ENCODE results near the gene ISG20L2. TPM values are rescaled to one million over a fixed set of nuclear protein-coding genes. Genes with fewer than 3 reads are reported as not detected.

Gene ISG20L2
- total RNA-seq, 2 donors from 2014 or later, result 38.8 to 74.9 TPM

GRCh38 chr1:156698995-156699394, 29.6 kb downstream of the ISG20L2 start:
- ATAC-seq (replicated peaks), result no peak
- no peak overlapping the region for H3K27ac Mint-ChIP-seq
- H3K27me3 Mint-ChIP-seq, result peaks cover 41% of the 10 kb centered on the region
- H3K36me3 Mint-ChIP-seq (ENCODE audit: low read depth), result no peaks in the 10 kb centered on the region
- no peaks in the 10 kb centered on the region for H3K9me3 Mint-ChIP-seq
- H3K4me1 Mint-ChIP-seq, result no peaks in the 10 kb centered on the region
- no peak overlapping the region for H3K4me3 Mint-ChIP-seq

GRCh38 chr1:156697481-156697880, 31.1 kb downstream of the ISG20L2 start:
- ATAC-seq (replicated peaks), result no peak
- H3K36me3 Mint-ChIP-seq (ENCODE audit: low read depth), result no peaks in the 10 kb centered on the region
- H3K27me3 Mint-ChIP-seq, result peaks cover 46% of the 10 kb centered on the region
- H3K9me3 Mint-ChIP-seq, result no peaks in the 10 kb centered on the region
- H3K27ac Mint-ChIP-seq, result no peak overlapping the region
- H3K4me3 Mint-ChIP-seq, result no peak overlapping the region
- H3K4me1 Mint-ChIP-seq, result peaks cover 6% of the 10 kb centered on the region

- no peaks in the 10 kb centered on the region for H3K36me3 Mint-ChIP-seq (ENCODE audit: low read depth)
- peaks cover 54% of the 10 kb centered on the region for H3K27me3 Mint-ChIP-seq
- no peaks in the 10 kb centered on the region for H3K9me3 Mint-ChIP-seq
- ATAC-seq (replicated peaks), result no peak
- H3K27ac Mint-ChIP-seq, result no peak overlapping the region
- peaks cover 6% of the 10 kb centered on the region for H3K4me1 Mint-ChIP-seq
- H3K4me3 Mint-ChIP-seq, result no peak overlapping the region
Observed at GRCh38 chr1:156696755-156697154, 31.8 kb downstream of the ISG20L2 start.

- peaks cover 7% of the 10 kb centered on the region for H3K4me1 Mint-ChIP-seq
- H3K27ac Mint-ChIP-seq, result no peak overlapping the region
- no peaks in the 10 kb centered on the region for H3K36me3 Mint-ChIP-seq (ENCODE audit: low read depth)
- no peak for ATAC-seq (replicated peaks)
- H3K4me3 Mint-ChIP-seq, result no peak overlapping the region
- no peaks in the 10 kb centered on the region for H3K9me3 Mint-ChIP-seq
- H3K27me3 Mint-ChIP-seq, result peaks cover 61% of the 10 kb centered on the region
Observed at GRCh38 chr1:156694690-156694962, 33.9 kb downstream of the ISG20L2 start.

GRCh38 chr1:156693848-156694689, 34.5 kb downstream of the ISG20L2 start:
- ATAC-seq (replicated peaks), result no peak

GRCh38 chr1:156692925-156693847, 35.4 kb downstream of the ISG20L2 start:
- Mint-ChIP-seq H3K4me3 (no peak overlapping the region), H3K27ac (peak overlapping the region; percentile 15), H3K36me3 (ENCODE audit: low read depth) (no peaks in the 10 kb centered on the region), H3K4me1 (peaks cover 11% of the 10 kb centered on the region), H3K9me3 (no peaks in the 10 kb centered on the region), H3K27me3 (peaks cover 61% of the 10 kb centered on the region)
- no peak for ATAC-seq (replicated peaks)

More at GRCh38 chr1:156693848-156694689, 34.5 kb downstream of the ISG20L2 start:
- peaks cover 11% of the 10 kb centered on the region for H3K4me1 Mint-ChIP-seq
- no peak overlapping the region for H3K4me3 Mint-ChIP-seq
- H3K27me3 Mint-ChIP-seq, result peaks cover 62% of the 10 kb centered on the region
- H3K36me3 Mint-ChIP-seq (ENCODE audit: low read depth), result no peaks in the 10 kb centered on the region
- H3K27ac Mint-ChIP-seq, result peak overlapping the region; percentile 15
- H3K9me3 Mint-ChIP-seq, result no peaks in the 10 kb centered on the region

DNA sequence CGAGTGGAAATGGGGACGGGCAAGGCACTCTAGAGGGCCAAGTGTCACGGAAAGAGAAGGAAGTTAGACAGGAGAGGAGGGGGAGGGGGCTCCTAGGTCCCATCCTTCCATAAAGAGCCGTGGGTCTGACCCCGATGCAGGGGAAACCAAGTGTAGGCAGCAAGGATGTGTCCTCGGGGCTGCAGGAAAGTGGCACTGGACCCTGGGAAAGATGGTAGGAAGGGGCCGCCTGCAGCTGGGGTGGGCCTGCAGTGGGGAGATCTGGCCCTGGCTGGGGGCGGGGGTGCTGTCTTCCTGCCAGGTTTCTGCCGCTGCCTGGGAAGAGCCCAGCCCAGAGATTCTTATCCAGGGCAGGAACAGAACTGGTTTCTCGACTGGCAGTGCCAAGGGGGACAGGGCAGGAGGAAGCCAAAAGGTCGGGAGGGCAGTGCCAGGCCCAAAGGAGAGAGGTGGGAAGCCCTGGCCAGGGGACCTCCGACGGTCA, 36.1 kb downstream of the ISG20L2 start:
- no peaks in the 10 kb centered on the region for H3K9me3 Mint-ChIP-seq
- peaks cover 11% of the 10 kb centered on the region for H3K4me1 Mint-ChIP-seq
- H3K4me3 Mint-ChIP-seq, result no peak overlapping the region
- H3K27ac Mint-ChIP-seq, result no peak overlapping the region
- H3K36me3 Mint-ChIP-seq (ENCODE audit: low read depth), result no peaks in the 10 kb centered on the region
- no peak for ATAC-seq (replicated peaks)
- H3K27me3 Mint-ChIP-seq, result peaks cover 57% of the 10 kb centered on the region

DNA sequence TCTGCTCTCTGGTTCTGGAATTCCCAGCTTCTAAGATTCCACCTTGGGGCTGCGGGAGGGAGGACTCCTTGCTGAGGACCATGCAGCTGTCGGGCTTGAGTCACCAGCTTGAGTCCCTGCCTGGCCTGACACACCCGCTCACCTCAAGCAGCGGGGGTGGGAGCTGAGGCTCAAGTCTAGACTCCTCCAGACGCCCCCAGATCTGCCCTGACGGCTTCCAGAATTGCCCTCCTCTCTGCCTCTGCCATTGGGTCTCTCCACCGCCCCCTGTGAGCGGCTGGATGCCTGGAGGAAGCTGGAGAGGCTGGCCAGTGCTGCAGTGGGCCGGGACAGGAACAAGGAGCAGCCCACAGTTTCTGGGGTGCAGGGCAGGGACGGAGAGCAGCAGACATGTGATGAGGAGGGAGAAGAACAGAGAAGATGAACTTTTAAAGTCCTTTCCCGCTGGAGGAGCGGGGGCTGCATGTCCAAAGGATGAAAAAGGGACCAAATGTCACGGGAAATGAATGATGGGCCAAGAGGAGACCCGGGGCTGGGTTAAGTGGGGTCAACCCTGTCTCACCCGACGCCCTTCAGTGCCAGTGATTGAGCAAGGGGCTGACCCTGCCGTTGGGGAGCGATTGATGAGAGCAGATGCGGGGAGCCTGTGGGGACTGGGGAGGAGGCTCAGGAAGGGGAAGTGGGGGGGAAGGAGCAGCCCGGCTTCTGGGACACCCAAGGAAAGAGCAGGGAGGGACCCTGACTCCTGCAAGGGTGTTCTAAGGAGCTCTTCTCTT, 36.7 kb downstream of the ISG20L2 start:
- Mint-ChIP-seq H3K27ac (no peak overlapping the region), H3K9me3 (no peaks in the 10 kb centered on the region), H3K4me1 (peaks cover 11% of the 10 kb centered on the region), H3K4me3 (no peak overlapping the region), H3K27me3 (peaks cover 51% of the 10 kb centered on the region), H3K36me3 (ENCODE audit: low read depth) (no peaks in the 10 kb centered on the region)
- no peak for ATAC-seq (replicated peaks)

DNA sequence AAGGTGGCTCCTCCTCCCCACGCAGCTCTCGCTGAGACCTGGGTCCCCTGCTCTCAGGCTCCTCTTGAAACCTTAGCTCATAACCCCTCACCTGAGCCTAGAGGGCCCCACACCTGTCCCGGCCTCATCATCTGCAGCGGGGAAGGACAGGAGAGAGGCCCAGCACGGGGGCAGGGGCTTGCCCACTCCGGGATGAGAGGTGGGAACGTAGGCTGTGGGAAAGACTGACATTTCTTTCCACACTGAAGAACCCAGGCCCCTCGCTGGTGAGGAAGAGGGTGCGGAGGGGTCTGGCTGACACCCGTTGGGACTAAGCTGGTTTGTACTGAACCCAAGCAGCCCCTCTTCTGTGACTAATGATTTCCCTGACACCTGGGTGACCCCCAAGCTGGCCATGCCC, 37.4 kb downstream of the ISG20L2 start:
- H3K27me3 Mint-ChIP-seq, result peaks cover 46% of the 10 kb centered on the region
- H3K36me3 Mint-ChIP-seq (ENCODE audit: low read depth), result no peaks in the 10 kb centered on the region
- no peaks in the 10 kb centered on the region for H3K9me3 Mint-ChIP-seq
- no peak overlapping the region for H3K4me3 Mint-ChIP-seq
- no peak overlapping the region for H3K27ac Mint-ChIP-seq
- peaks cover 11% of the 10 kb centered on the region for H3K4me1 Mint-ChIP-seq
- no peak for ATAC-seq (replicated peaks)

DNA sequence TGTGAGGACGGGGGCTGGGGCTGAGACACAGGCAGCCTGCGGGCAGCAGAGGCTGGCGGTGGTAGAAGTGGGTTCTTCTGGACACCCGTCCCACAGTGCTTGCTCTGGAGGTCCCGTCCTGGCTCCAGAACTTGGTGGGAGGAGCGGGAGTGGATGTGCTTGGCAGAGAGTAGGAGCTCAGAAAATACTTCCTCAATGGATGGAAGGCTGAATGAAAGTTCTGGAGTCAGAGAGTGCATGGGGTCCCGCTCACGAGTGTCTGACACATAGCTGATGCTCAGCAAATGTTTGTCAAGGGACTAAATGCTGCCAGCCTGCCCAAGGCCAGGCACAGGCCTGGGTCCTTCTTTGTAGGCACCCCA, 37.9 kb downstream of the ISG20L2 start:
- peaks cover 46% of the 10 kb centered on the region for H3K27me3 Mint-ChIP-seq
- H3K4me3 Mint-ChIP-seq, result no peak overlapping the region
- H3K27ac Mint-ChIP-seq, result no peak overlapping the region
- no peaks in the 10 kb centered on the region for H3K36me3 Mint-ChIP-seq (ENCODE audit: low read depth)
- no peak for ATAC-seq (replicated peaks)
- peaks cover 11% of the 10 kb centered on the region for H3K4me1 Mint-ChIP-seq
- no peaks in the 10 kb centered on the region for H3K9me3 Mint-ChIP-seq

DNA sequence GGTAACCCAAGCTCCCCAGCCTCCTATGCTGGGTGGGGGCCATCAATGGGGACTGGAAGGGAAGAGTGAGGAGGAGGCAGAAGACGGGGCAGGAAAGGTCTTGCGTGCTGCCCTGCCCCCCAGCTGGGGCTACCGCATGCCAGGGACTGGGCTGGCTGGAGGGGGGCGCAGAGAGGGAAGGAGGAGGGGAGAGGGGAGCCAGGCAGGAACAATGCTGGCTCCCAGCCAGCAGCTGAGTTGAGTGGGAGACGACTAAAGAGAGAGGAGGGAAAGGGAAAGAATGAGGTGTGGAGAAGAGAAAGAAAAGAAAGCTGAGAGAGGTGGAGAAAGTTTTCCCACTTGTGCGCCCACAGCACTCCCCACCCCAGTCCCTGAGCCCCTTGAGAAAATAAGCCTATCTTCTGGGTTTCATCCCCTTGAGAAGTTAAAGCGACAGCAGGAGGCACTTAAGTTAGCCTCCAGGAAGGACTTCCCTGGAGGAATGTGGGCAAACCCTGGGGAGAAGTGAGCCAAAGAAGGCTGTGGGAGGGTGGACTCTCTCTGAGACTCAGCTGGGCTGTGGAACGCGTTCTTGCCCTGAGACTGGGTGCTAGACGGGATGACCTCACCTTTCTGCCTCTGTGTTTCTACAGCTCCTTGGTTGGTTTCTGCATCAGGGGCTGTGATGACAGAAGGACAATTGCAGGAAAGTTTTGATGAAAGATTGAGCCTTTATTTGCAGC, 38.5 kb downstream of the ISG20L2 start:
- H3K27ac Mint-ChIP-seq, result peak overlapping the region; percentile 6
- no peaks in the 10 kb centered on the region for H3K36me3 Mint-ChIP-seq (ENCODE audit: low read depth)
- H3K27me3 Mint-ChIP-seq, result peaks cover 46% of the 10 kb centered on the region
- ATAC-seq (replicated peaks), result no peak
- peaks cover 11% of the 10 kb centered on the region for H3K4me1 Mint-ChIP-seq
- peak overlapping the region; percentile 0 for H3K4me3 Mint-ChIP-seq
- H3K9me3 Mint-ChIP-seq, result no peaks in the 10 kb centered on the region

GRCh38 chr1:156689035-156689952, 39.3 kb downstream of the ISG20L2 start:
- H3K36me3 Mint-ChIP-seq (ENCODE audit: low read depth), result no peaks in the 10 kb centered on the region
- peaks cover 42% of the 10 kb centered on the region for H3K27me3 Mint-ChIP-seq
- H3K4me3 Mint-ChIP-seq, result peak overlapping the region; percentile 0
- peaks cover 16% of the 10 kb centered on the region for H3K4me1 Mint-ChIP-seq
- peak overlapping the region; percentile 6 for H3K27ac Mint-ChIP-seq
- ATAC-seq (replicated peaks), result peak; percentile 86
- no peaks in the 10 kb centered on the region for H3K9me3 Mint-ChIP-seq

- ATAC-seq (replicated peaks), result peak; percentile 93
- Mint-ChIP-seq H3K27me3 (peaks cover 29% of the 10 kb centered on the region), H3K36me3 (ENCODE audit: low read depth) (no peaks in the 10 kb centered on the region), H3K9me3 (no peaks in the 10 kb centered on the region), H3K27ac (peak overlapping the region; percentile 83), H3K4me1 (peaks cover 18% of the 10 kb centered on the region), H3K4me3 (peak overlapping the region; percentile 41)
Observed at GRCh38 chr1:156684227-156684782, 44.3 kb downstream of the ISG20L2 start.
